ENCODE results near the gene TBPL1. TPM values are rescaled to one million over a fixed set of nuclear protein-coding genes. Genes with fewer than 3 reads are reported as not detected.

Gene TBPL1
- total and polyA plus RNA-seq, 4 donors, result 20.1 to 28.5 (median 21.5) TPM

DNA sequence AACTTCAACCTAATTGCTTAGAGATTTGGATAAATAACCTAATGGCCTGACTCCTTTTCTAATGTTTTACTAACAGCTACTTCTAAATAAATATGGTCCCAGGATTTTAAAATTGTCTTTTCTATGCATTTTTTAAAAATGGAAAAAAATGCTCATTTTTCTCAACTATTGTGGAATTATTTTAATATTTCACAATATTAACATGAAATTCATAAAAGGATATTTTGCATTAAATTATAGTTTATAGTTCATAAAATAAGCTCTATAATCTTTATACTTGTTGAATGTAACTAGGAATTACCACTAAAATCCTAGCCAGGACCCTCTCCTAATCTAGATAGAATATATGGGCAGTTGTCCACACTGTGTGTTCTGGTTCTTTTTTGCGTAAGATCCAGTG lies 37.3 kb downstream of the TBPL1 start:
- no peak overlapping the region for H3K4me3 ChIP-seq (ENCODE audit: low read length in 2 of 2)
- H3K36me3 ChIP-seq (ENCODE audit: control insufficient read depth in 1 of 2, insufficient read depth in 2 of 2, low read length in 1 of 2), result no peaks in the 10 kb centered on the region
- no peaks in the 10 kb centered on the region for H3K27me3 ChIP-seq (ENCODE audit: control insufficient read depth in 1 of 2, insufficient read depth in 2 of 2, low read length in 1 of 2)
- no peaks in the 10 kb centered on the region for H3K9me3 ChIP-seq (ENCODE audit: control insufficient read depth, low read length)
- WGBS, 2 donors, result 95 to 97% methylated on average over 1 of the region's 1 CpG
- intact Hi-C loops (cut with DNase I), result loop anchor here in 1 of 2 donors (5.0 kb wide), 1 partner anchor 842 kb away; no protein-coding TSS in a partner anchor
- no peak overlapping the region for H3K27ac ChIP-seq (ENCODE audit: low read depth in 1 of 2, low read length in 2 of 2)
- no peak for ATAC-seq (ENCODE audit: low FRiP score)
- H3K4me1 ChIP-seq (ENCODE audit: control insufficient read depth in 1 of 2, insufficient read depth in 2 of 2, low read length in 2 of 2), result peaks cover 0 to 3% of the 10 kb centered on the region in 2 donors
- no peak for DNase-seq

DNA sequence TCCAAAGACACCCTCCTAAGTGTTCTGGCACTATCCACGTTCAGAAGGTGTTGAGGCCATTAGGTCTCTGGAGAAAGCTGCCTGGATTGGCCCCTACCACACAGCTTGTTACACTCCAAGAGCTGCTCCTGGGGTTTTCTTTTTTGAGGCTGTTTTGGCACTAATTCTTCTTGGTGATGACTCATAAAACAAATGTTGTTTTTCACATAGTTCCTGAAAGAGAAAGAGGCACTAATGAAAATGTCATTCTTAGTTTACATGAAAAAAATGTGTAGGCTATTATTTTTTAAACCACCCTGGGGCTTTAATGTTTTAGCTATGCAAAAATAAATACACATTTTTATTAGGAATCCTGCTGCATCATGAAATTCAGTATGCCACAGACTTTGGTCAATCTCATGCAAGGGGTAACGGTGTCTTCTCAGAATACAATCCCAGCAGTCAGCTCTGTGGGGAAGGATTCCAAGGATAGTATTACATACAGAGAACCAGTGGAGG lies 38.1 kb downstream of the TBPL1 start:
- intact Hi-C loops (cut with DNase I), result loop anchor here in 1 of 2 donors (5.0 kb wide), 1 partner anchor 841 kb away; no protein-coding TSS in a partner anchor
- Histone ChIP-seq H3K4me1 (ENCODE audit: control insufficient read depth in 1 of 2, insufficient read depth in 2 of 2, low read length in 2 of 2) (peaks cover 0 to 3% of the 10 kb centered on the region in 2 donors), H3K27ac (ENCODE audit: low read depth in 1 of 2, low read length in 2 of 2) (peak overlapping the region in 1 of 2 donors; percentile 68), H3K36me3 (ENCODE audit: control insufficient read depth in 1 of 2, insufficient read depth in 2 of 2, low read length in 1 of 2) (no peaks in the 10 kb centered on the region), H3K4me3 (ENCODE audit: low read length in 2 of 2) (no peak overlapping the region), H3K27me3 (ENCODE audit: control insufficient read depth in 1 of 2, insufficient read depth in 2 of 2, low read length in 1 of 2) (no peaks in the 10 kb centered on the region), H3K9me3 (ENCODE audit: control insufficient read depth, low read length) (no peaks in the 10 kb centered on the region)
- WGBS, 2 donors, result 5 to 8% methylated on average over 2 of the region's 2 CpGs
- DNase-seq, result no peak
- peak; percentile 68 for ATAC-seq (ENCODE audit: low FRiP score)

DNA sequence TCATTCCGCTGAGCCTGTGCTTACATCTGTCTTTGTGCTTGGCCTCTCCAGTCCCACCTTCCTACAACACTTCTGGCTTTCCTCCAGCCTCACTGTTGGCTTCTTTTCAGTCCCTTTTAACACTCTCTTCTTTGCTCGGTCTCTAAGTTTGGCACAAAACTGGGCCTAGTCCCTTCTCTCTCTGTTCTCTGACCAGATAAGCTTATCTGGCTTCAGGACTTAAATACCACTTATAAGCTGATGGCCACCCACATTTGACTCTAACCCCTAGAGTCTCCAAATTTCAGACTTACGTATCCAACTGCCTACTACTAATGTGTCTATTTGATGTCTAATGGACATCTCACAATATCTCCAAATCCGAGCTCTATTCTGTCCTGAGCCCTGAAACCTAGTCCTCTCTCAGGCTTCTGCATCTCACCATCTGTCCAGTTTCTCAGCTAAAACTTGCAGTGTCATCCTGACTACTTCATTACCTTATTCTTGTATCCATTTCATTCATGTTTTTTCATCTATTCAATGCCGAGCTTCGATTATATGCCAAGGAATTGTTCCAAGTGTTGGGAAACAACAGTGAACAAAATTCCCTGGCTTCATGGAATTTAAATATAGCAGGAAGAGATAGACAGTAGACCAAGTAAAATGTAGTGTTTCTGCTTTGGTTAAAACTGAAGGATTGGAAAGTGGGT lies 40.1 kb downstream of the TBPL1 start:
- no peak overlapping the region for H3K4me3 ChIP-seq (ENCODE audit: low read length in 2 of 2)
- H3K27me3 ChIP-seq (ENCODE audit: control insufficient read depth in 1 of 2, insufficient read depth in 2 of 2, low read length in 1 of 2), result no peaks in the 10 kb centered on the region
- WGBS, 2 donors, result 16 to 17% methylated on average over 6 of the region's 6 CpGs
- H3K27ac ChIP-seq (ENCODE audit: low read depth in 1 of 2, low read length in 2 of 2), result peak overlapping the region in 1 of 2 donors; percentile 32
- intact Hi-C loops (cut with DNase I), result loop anchor here in 1 of 2 donors (5.0 kb wide), 1 partner anchor 839 kb away; no protein-coding TSS in a partner anchor
- no peaks in the 10 kb centered on the region for H3K36me3 ChIP-seq (ENCODE audit: control insufficient read depth in 1 of 2, insufficient read depth in 2 of 2, low read length in 1 of 2)
- ATAC-seq (ENCODE audit: low FRiP score) (peak; percentile 42), DNase-seq (no peak)
- H3K4me1 ChIP-seq (ENCODE audit: control insufficient read depth in 1 of 2, insufficient read depth in 2 of 2, low read length in 2 of 2), result peaks cover 0 to 3% of the 10 kb centered on the region in 2 donors
- no peaks in the 10 kb centered on the region for H3K9me3 ChIP-seq (ENCODE audit: control insufficient read depth, low read length)

DNA sequence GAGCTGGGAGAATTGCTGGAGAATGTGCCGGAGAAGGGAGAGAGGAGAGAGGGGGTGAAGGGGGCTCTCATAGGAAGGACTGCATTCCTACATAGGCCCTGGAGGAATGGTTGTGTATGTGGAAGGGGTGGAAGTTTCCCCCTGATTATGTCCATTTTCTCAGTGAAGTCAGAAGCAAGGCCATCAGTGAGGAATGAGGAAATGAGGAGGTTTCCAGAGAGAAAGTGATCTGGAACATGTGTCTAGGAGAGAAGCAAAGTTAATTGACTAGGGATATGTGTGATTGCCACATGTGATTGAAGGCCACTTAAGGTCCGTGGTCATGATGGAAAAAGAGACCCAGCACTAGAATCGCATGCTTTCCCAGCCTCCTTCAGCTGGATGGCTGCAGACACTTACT lies 42.3 kb downstream of the TBPL1 start:
- H3K4me1 ChIP-seq (ENCODE audit: control insufficient read depth in 1 of 2, insufficient read depth in 2 of 2, low read length in 2 of 2), result peaks cover 0 to 3% of the 10 kb centered on the region in 2 donors
- 90 to 91% methylated on average over 3 of the region's 3 CpGs for WGBS, 2 donors

DNA sequence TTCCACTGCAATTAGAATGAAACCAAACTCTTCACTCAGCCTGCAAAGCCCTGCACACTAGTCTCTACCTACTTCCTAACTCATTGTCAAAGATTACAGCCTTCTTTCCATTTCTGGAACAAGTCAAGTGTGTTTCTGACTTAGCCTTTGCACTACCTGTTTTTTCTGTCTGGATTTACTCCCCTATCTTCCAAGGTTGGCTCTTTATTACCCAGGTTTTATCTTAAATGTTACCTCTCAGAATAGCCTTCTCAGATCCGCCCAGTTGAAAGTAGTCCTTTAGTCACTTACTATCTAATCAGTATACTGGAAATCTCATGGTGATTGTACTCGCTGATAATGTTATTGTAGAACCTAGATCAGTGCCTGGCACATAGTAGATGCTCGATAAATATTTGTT lies 42.7 kb downstream of the TBPL1 start:
- peaks cover 0 to 3% of the 10 kb centered on the region in 2 donors for H3K4me1 ChIP-seq (ENCODE audit: control insufficient read depth in 1 of 2, insufficient read depth in 2 of 2, low read length in 2 of 2)
- intact Hi-C loops (cut with DNase I), result no loop called here
- ATAC-seq (ENCODE audit: low FRiP score) (no peak), DNase-seq (no peak)
- H3K27me3 ChIP-seq (ENCODE audit: control insufficient read depth in 1 of 2, insufficient read depth in 2 of 2, low read length in 1 of 2), result no peaks in the 10 kb centered on the region
- H3K36me3 ChIP-seq (ENCODE audit: control insufficient read depth in 1 of 2, insufficient read depth in 2 of 2, low read length in 1 of 2), result no peaks in the 10 kb centered on the region
- H3K9me3 ChIP-seq (ENCODE audit: control insufficient read depth, low read length), result no peaks in the 10 kb centered on the region
- H3K4me3 ChIP-seq (ENCODE audit: low read length in 2 of 2), result no peak overlapping the region
- H3K27ac ChIP-seq (ENCODE audit: low read depth in 1 of 2, low read length in 2 of 2), result no peak overlapping the region
- WGBS, 2 donors, result 93 to 96% methylated on average over 3 of the region's 3 CpGs

More for the DNA sequence above, 42.3 kb downstream of the TBPL1 start:
- no peaks in the 10 kb centered on the region for H3K27me3 ChIP-seq (ENCODE audit: control insufficient read depth in 1 of 2, insufficient read depth in 2 of 2, low read length in 1 of 2)
- ATAC-seq (ENCODE audit: low FRiP score), result no peak
- no peak for DNase-seq
- H3K9me3 ChIP-seq (ENCODE audit: control insufficient read depth, low read length), result no peaks in the 10 kb centered on the region
- no peak overlapping the region for H3K27ac ChIP-seq (ENCODE audit: low read depth in 1 of 2, low read length in 2 of 2)
- intact Hi-C loops (cut with DNase I), result no loop called here
- no peaks in the 10 kb centered on the region for H3K36me3 ChIP-seq (ENCODE audit: control insufficient read depth in 1 of 2, insufficient read depth in 2 of 2, low read length in 1 of 2)
- no peak overlapping the region for H3K4me3 ChIP-seq (ENCODE audit: low read length in 2 of 2)

DNA sequence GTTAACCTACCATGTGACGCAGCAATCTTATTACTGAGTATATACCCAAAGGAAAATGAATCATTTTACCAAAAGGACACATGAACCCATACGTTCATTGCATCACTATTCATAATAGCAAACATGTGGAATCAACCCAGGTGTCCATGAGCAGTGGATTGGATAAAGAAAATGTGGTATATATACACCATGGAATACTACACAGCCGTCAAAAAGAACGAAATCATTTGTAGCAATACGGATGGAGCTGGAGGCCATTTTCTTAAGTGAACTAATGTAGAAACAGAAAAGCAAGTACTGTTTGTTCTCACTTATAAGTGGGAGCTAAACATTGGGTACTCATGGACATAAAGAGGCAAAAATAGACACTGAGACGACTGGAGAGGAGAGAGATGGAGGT lies 44.2 kb downstream of the TBPL1 start:
- 97% methylated on average over 6 of the region's 6 CpGs for WGBS, 2 donors
- no peak for ATAC-seq (ENCODE audit: low FRiP score)
- Histone ChIP-seq H3K9me3 (ENCODE audit: control insufficient read depth, low read length) (no peaks in the 10 kb centered on the region), H3K27ac (ENCODE audit: low read depth in 1 of 2, low read length in 2 of 2) (no peak overlapping the region), H3K4me3 (ENCODE audit: low read length in 2 of 2) (no peak overlapping the region), H3K36me3 (ENCODE audit: control insufficient read depth in 1 of 2, insufficient read depth in 2 of 2, low read length in 1 of 2) (no peaks in the 10 kb centered on the region), H3K4me1 (ENCODE audit: control insufficient read depth in 1 of 2, insufficient read depth in 2 of 2, low read length in 2 of 2) (peaks cover 0 to 3% of the 10 kb centered on the region in 2 donors), H3K27me3 (ENCODE audit: control insufficient read depth in 1 of 2, insufficient read depth in 2 of 2, low read length in 1 of 2) (no peaks in the 10 kb centered on the region)
- intact Hi-C loops (cut with DNase I), result no loop called here
- DNase-seq, result no peak

DNA sequence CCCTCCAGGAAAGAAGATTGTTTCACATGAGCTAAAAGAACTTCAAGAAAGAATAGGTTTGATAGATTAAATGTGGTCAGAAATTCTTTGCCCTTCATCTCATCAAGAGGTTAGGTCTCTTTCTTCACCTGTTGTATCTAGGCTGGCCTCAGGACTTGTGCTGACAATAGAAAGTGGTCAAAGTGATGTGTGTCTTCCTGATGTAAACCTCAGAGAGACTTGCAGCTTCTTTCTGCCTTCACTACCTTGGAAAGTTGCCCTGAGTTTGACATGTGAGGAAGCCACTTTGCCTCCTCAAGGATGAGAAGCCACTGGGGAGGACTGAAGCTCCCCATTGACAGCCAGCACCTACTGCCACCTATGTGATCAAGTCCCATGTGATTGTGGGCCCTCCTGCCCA lies 46.3 kb downstream of the TBPL1 start:
- ATAC-seq (ENCODE audit: low FRiP score) (no peak), DNase-seq (no peak)
- Histone ChIP-seq H3K27ac (ENCODE audit: low read depth in 1 of 2, low read length in 2 of 2) (no peak overlapping the region), H3K27me3 (ENCODE audit: control insufficient read depth in 1 of 2, insufficient read depth in 2 of 2, low read length in 1 of 2) (no peaks in the 10 kb centered on the region), H3K36me3 (ENCODE audit: control insufficient read depth in 1 of 2, insufficient read depth in 2 of 2, low read length in 1 of 2) (peaks cover 0 to 2% of the 10 kb centered on the region in 2 donors), H3K4me1 (ENCODE audit: control insufficient read depth in 1 of 2, insufficient read depth in 2 of 2, low read length in 2 of 2) (no peaks in the 10 kb centered on the region), H3K9me3 (ENCODE audit: control insufficient read depth, low read length) (no peaks in the 10 kb centered on the region), H3K4me3 (ENCODE audit: low read length in 2 of 2) (no peak overlapping the region)
- intact Hi-C loops (cut with DNase I), result no loop called here

DNA sequence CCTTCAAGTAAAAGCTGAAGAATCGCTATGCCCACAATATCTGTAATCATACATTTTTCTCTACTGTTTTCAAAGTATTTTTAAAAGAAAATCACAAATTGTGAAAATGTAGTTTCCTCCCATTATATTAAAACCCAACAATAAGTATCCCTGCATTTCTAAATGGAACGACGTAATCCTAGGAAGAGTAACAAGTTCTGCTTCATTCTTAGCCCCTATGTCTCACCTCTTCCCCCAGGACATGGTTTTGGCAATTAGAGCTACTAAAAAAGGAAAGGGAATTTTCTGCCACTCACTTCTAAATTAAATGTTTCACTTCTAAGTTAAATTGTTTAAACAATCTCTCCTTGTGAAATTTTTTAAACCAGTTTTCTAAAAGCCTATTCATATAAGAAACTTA lies 47.4 kb downstream of the TBPL1 start:
- peaks cover 0 to 2% of the 10 kb centered on the region in 2 donors for H3K36me3 ChIP-seq (ENCODE audit: control insufficient read depth in 1 of 2, insufficient read depth in 2 of 2, low read length in 1 of 2)
- intact Hi-C loops (cut with DNase I), result no loop called here
- WGBS, 2 donors, result 60 to 61% methylated on average over 3 of the region's 3 CpGs
- no peak overlapping the region for H3K27ac ChIP-seq (ENCODE audit: low read depth in 1 of 2, low read length in 2 of 2)
- H3K27me3 ChIP-seq (ENCODE audit: control insufficient read depth in 1 of 2, insufficient read depth in 2 of 2, low read length in 1 of 2), result no peaks in the 10 kb centered on the region
- ATAC-seq (ENCODE audit: low FRiP score) (no peak), DNase-seq (no peak)
- H3K9me3 ChIP-seq (ENCODE audit: control insufficient read depth, low read length), result no peaks in the 10 kb centered on the region
- no peaks in the 10 kb centered on the region for H3K4me1 ChIP-seq (ENCODE audit: control insufficient read depth in 1 of 2, insufficient read depth in 2 of 2, low read length in 2 of 2)
- no peak overlapping the region for H3K4me3 ChIP-seq (ENCODE audit: low read length in 2 of 2)

DNA sequence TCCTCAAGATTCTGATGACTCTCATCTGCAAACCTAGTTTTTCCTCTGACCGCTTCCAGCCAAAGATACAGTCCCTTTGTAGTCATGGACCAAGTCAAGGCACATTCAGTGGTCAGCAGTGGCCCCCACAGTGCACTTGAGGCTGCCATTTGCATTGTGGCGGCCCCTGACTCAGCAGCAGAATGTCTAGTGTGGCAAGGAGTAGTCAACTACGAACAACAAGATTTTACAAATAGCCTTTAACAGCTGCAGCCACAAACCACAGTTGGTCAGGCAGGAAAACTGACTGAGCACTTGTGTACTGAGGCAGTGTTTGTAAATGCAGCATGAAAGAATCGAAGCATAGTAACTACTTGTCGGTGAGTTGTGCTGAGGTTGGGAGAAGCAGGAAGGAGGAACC lies 49.8 kb downstream of the TBPL1 start:
- 94 to 95% methylated on average over 5 of the region's 5 CpGs for WGBS, 2 donors
- no peaks in the 10 kb centered on the region for H3K4me1 ChIP-seq (ENCODE audit: control insufficient read depth in 1 of 2, insufficient read depth in 2 of 2, low read length in 2 of 2)
- no peaks in the 10 kb centered on the region for H3K9me3 ChIP-seq (ENCODE audit: control insufficient read depth, low read length)
- intact Hi-C loops (cut with DNase I), result no loop called here
- ATAC-seq (ENCODE audit: low FRiP score) (no peak), DNase-seq (no peak)
- H3K4me3 ChIP-seq (ENCODE audit: low read length in 2 of 2), result no peak overlapping the region
- no peak overlapping the region for H3K27ac ChIP-seq (ENCODE audit: low read depth in 1 of 2, low read length in 2 of 2)
- H3K36me3 ChIP-seq (ENCODE audit: control insufficient read depth in 1 of 2, insufficient read depth in 2 of 2, low read length in 1 of 2), result peaks cover 0 to 2% of the 10 kb centered on the region in 2 donors
- no peaks in the 10 kb centered on the region for H3K27me3 ChIP-seq (ENCODE audit: control insufficient read depth in 1 of 2, insufficient read depth in 2 of 2, low read length in 1 of 2)
